K562 (cell line): ENCODE results near the gene BAG5. TPM values are rescaled to one million over a fixed set of nuclear protein-coding genes. Genes with fewer than 3 reads are reported as not detected.

ENCODE experiments used
- BDP1 ChIP-seq: IDR thresholded peaks from 3 replicates; pipeline ENCODE4 v1.6.1; 2011; ENCODE audit not compliant: insufficient read length, insufficient read depth
- BRF1 ChIP-seq: IDR thresholded peaks from 3 replicates; pipeline ENCODE4 v1.6.1; 2011; ENCODE audit warnings: borderline replicate concordance, mild to moderate bottlenecking; ENCODE audit not compliant: insufficient read length; ENCODE audit errors: extremely low read depth
- CBX2 ChIP-seq: fragments of 200-600 bp; sonication (generic); IDR thresholded peaks from one replicate; pipeline ENCODE4 v1.6.1; 2012; ENCODE audit warnings: mild to moderate bottlenecking, low read length, inconsistent platforms; ENCODE audit not compliant: insufficient read depth, poor library complexity, severe bottlenecking
- CHD4 ChIP-seq: fragments of 200-600 bp; sonication (generic); IDR thresholded peaks from 3 replicates; pipeline ENCODE4 v1.6.1; 2012; ENCODE audit warnings: low read depth, mild to moderate bottlenecking, mixed read lengths, low read length, inconsistent platforms; ENCODE audit not compliant: insufficient read depth, insufficient replicate concordance, poor library complexity, severe bottlenecking
- KLF1 ChIP-seq: fragments of 450-650 bp; IDR thresholded peaks from 2 replicates; pipeline ENCODE4 v1.6.1; 2016; ENCODE audit warnings: missing genetic modification characterization, missing compliant biosample characterization
- LARP7 ChIP-seq: fragments of 450-650 bp; IDR thresholded peaks from 2 replicates; pipeline ENCODE4 v1.6.1; 2016
- MEIS2 ChIP-seq: fragments of 450-650 bp; IDR thresholded peaks from 2 replicates; pipeline ENCODE4 v1.6.1; 2014; ENCODE audit warnings: mild to moderate bottlenecking; ENCODE audit not compliant: partially characterized antibody
- NFXL1 ChIP-seq: fragments of 450-650 bp; formaldehyde crosslinking; IDR thresholded peaks from 2 replicates; pipeline ENCODE4 v1.4.0; 2021; ENCODE audit warnings: mild to moderate bottlenecking
- RBFOX2 ChIP-seq: fragments of 200-400 bp; formaldehyde crosslinking; IDR thresholded peaks from 2 replicates; pipeline ENCODE4 v1.6.1; 2017; ENCODE audit warnings: low read depth, mild to moderate bottlenecking, low read length, moderate library complexity
- XRCC3 ChIP-seq: fragments of 450-650 bp; IDR thresholded peaks from 2 replicates; pipeline ENCODE4 v1.6.1; 2017; ENCODE audit warnings: mild to moderate bottlenecking, moderate library complexity
- ZC3H8 ChIP-seq: fragments of 450-650 bp; IDR thresholded peaks from 2 replicates; pipeline ENCODE4 v1.6.1; 2017
- polyA plus RNA-seq, 8 experiments: library from polyadenylated mRNA; depleted of rRNA in 4 of 8; stranded (reverse) in 5 of 8; unstranded in 3 of 8; fragments of >200 nt; fragmentation: Nextera tagmentation in 2 of 8; fragmentation: Illumina TruSeq in 1 of 8; extraction: Ambion mirVana in 2 of 8; extraction: Trizol in 1 of 8; gene quantifications; 2 replicates each; pipeline versions ENCODE4 v1.2.1 to v1.2.3, GENCODE V29; 2011 to 2014; ENCODE audit warnings: inconsistent platforms in 1 of 8, missing spikeins in 1 of 8
- total RNA-seq, 7 experiments: library from RNA; depleted of rRNA in 6 of 7; stranded (reverse); fragments of >200 nt in 6 of 7; fragmentation: Illumina TruSeq in 2 of 7; extraction: Trizol in 2 of 7; gene quantifications; 2 replicates each; pipeline versions ENCODE4 v1.2.1 to v1.2.3, GENCODE V29; 2011 to 2021; ENCODE audit warnings: low replicate concordance in 1 of 7
- TF ChIP-seq, protein P1 (sequence below): fragments of 450-650 bp; formaldehyde crosslinking; IDR thresholded peaks from 2 replicates; pipeline ENCODE4 v1.4.0; 2022; ENCODE audit warnings: missing genetic modification characterization
- TF ChIP-seq, protein P2 (sequence below): sonication (generic); formaldehyde crosslinking; IDR thresholded peaks from 2 replicates; pipeline ENCODE4 v1.8.0; 2022; ENCODE audit warnings: mild to moderate bottlenecking, missing genetic modification reagents
- TF ChIP-seq, protein P3 (sequence below): sonication (generic); formaldehyde crosslinking; IDR thresholded peaks from 2 replicates; pipeline ENCODE4 v1.8.1; 2023; ENCODE audit warnings: mild to moderate bottlenecking, missing genetic modification reagents
- TF ChIP-seq, protein P4 (sequence below): fragments of 250-450 bp; sonication (Bioruptor Pico); IDR thresholded peaks from 2 replicates; pipeline ENCODE4 v1.4.0; 2020
- TF ChIP-seq, protein P5 (sequence below): fragments of 450-650 bp; formaldehyde crosslinking; IDR thresholded peaks from 2 replicates; pipeline ENCODE4 v1.4.0; 2020; ENCODE audit warnings: mild to moderate bottlenecking, moderate library complexity
- TF ChIP-seq, protein P6 (sequence below): fragments of 450-650 bp; IDR thresholded peaks from 2 replicates; pipeline ENCODE4 v1.7.0; 2016; ENCODE audit warnings: borderline replicate concordance

The BAG5 gene
- total and polyA plus RNA-seq, 9 of the 15 experiments (the other 6 are each of a cell fraction or from before 2014, with no cell fraction given): 7.9 to 21.4 (median 13.2) TPM

DNA sequence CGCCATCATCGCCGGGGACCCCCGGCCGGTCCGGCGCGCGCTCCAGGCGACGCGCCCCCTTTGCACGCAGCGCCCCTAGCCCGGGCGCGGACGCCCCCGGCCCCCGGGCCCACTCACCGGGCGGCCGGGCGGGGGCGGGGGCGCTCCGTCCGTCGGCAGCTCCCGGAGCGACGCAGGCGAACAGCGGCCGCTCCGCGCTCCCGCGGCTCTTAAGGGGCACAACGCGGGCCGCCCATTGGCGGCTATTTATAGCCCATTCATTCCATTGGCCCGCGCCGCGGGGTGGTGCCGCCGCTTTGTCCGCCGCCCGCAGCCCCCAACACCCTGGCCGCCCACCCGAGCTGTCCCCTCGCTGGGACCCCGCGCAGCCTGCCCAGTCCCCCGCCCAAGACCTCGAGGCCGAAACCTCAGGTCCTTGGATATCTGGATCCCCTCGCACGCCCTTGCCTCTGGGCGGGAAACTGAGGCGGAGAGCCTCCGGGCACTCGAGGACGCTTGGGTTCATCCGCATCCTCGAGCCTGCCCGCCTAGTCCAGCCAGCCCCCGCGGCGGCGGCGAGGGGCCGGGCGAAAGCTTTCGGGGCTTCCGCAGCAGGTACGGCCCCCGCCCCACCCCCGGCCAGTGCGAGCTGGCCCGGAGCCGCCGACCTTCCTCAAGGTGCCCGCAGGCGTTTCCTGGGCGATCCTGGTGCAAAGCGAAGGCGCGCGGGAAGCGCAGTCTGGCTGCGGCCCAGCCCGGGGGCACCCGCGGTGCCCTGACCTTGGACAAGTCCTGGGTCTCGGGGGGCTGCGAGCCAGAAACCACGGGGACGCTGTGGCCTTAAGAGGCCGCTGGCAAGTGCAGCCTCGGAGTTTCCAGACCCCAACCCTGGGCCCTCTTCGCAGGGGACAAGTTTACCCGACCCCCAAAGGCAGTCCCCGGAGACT lies 39.5 kb downstream of the BAG5 start, which contains the start of gene CKB (continued):
- no peak for TF ChIP-seq CHD4
- TF ChIP-seq XRCC3: no peak
- peak; percentile 86 for TF ChIP-seq RBFOX2
- TF ChIP-seq LARP7: no peak
- TF ChIP-seq, protein P1, sequence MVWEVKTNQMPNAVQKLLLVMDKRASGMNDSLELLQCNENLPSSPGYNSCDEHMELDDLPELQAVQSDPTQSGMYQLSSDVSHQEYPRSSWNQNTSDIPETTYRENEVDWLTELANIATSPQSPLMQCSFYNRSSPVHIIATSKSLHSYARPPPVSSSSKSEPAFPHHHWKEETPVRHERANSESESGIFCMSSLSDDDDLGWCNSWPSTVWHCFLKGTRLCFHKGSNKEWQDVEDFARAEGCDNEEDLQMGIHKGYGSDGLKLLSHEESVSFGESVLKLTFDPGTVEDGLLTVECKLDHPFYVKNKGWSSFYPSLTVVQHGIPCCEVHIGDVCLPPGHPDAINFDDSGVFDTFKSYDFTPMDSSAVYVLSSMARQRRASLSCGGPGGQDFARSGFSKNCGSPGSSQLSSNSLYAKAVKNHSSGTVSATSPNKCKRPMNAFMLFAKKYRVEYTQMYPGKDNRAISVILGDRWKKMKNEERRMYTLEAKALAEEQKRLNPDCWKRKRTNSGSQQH (CRISPR knock-in tag): 0 out of 2 replicates have a peak, but pooled peaks have one; percentile 27
- no peak for TF ChIP-seq ZC3H8
- TF ChIP-seq, protein P2, sequence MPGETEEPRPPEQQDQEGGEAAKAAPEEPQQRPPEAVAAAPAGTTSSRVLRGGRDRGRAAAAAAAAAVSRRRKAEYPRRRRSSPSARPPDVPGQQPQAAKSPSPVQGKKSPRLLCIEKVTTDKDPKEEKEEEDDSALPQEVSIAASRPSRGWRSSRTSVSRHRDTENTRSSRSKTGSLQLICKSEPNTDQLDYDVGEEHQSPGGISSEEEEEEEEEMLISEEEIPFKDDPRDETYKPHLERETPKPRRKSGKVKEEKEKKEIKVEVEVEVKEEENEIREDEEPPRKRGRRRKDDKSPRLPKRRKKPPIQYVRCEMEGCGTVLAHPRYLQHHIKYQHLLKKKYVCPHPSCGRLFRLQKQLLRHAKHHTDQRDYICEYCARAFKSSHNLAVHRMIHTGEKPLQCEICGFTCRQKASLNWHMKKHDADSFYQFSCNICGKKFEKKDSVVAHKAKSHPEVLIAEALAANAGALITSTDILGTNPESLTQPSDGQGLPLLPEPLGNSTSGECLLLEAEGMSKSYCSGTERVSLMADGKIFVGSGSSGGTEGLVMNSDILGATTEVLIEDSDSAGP (CRISPR knock-in tag): no peak
- TF ChIP-seq BRF1: no peak
- no peak for TF ChIP-seq KLF1 (tag)
- TF ChIP-seq MEIS2: no peak
- TF ChIP-seq, protein P3, sequence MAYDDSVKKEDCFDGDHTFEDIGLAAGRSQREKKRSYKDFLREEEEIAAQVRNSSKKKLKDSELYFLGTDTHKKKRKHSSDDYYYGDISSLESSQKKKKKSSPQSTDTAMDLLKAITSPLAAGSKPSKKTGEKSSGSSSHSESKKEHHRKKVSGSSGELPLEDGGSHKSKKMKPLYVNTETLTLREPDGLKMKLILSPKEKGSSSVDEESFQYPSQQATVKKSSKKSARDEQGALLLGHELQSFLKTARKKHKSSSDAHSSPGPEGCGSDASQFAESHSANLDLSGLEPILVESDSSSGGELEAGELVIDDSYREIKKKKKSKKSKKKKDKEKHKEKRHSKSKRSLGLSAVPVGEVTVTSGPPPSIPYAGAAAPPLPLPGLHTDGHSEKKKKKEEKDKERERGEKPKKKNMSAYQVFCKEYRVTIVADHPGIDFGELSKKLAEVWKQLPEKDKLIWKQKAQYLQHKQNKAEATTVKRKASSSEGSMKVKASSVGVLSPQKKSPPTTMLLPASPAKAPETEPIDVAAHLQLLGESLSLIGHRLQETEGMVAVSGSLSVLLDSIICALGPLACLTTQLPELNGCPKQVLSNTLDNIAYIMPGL (CRISPR knock-in tag): no peak
- no peak for TF ChIP-seq NFXL1 (CRISPR knock-in tag)
- TF ChIP-seq, protein P4, sequence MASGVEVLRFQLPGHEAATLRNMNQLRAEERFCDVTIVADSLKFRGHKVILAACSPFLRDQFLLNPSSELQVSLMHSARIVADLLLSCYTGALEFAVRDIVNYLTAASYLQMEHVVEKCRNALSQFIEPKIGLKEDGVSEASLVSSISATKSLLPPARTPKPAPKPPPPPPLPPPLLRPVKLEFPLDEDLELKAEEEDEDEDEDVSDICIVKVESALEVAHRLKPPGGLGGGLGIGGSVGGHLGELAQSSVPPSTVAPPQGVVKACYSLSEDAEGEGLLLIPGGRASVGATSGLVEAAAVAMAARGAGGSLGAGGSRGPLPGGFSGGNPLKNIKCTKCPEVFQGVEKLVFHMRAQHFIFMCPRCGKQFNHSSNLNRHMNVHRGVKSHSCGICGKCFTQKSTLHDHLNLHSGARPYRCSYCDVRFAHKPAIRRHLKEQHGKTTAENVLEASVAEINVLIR (CRISPR knock-in tag): no peak
- TF ChIP-seq, protein P5, sequence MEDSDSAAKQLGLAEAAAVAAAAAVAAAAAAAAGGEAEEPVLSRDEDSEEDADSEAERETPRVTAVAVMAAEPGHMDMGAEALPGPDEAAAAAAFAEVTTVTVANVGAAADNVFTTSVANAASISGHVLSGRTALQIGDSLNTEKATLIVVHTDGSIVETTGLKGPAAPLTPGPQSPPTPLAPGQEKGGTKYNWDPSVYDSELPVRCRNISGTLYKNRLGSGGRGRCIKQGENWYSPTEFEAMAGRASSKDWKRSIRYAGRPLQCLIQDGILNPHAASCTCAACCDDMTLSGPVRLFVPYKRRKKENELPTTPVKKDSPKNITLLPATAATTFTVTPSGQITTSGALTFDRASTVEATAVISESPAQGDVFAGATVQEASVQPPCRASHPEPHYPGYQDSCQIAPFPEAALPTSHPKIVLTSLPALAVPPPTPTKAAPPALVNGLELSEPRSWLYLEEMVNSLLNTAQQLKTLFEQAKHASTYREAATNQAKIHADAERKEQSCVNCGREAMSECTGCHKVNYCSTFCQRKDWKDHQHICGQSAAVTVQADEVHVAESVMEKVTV (CRISPR knock-in tag): no peak
- TF ChIP-seq, protein P6, sequence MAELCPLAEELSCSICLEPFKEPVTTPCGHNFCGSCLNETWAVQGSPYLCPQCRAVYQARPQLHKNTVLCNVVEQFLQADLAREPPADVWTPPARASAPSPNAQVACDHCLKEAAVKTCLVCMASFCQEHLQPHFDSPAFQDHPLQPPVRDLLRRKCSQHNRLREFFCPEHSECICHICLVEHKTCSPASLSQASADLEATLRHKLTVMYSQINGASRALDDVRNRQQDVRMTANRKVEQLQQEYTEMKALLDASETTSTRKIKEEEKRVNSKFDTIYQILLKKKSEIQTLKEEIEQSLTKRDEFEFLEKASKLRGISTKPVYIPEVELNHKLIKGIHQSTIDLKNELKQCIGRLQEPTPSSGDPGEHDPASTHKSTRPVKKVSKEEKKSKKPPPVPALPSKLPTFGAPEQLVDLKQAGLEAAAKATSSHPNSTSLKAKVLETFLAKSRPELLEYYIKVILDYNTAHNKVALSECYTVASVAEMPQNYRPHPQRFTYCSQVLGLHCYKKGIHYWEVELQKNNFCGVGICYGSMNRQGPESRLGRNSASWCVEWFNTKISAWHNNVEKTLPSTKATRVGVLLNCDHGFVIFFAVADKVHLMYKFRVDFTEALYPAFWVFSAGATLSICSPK: no peak
- TF ChIP-seq BDP1: no peak
- no peak for TF ChIP-seq CBX2
